Neural cell (in vitro differentiated cells): ENCODE data around the gene NHERF2. TPM values are rescaled to one million over a fixed set of nuclear protein-coding genes. Genes with fewer than 3 reads are reported as not detected.

ENCODE experiments used
- H2AFZ ChIP-seq: fragments of 200-600, 300-800 bp; sonication (generic), shearing (Covaris generic); 2 replicates; pipeline ENCODE4 v1.6.0; 2014; ENCODE audit warnings: low read depth, mild to moderate bottlenecking, antibody characterized with exemption, low read length, moderate library complexity
- H3F3A ChIP-seq: fragments of 200-600 bp; shearing (Covaris generic); 2 replicates; pipeline ENCODE4 v1.6.1; 2016; ENCODE audit warnings: mild to moderate bottlenecking, moderate library complexity, mixed read lengths, antibody characterized with exemption, low read length; ENCODE audit not compliant: insufficient read depth, poor library complexity, severe bottlenecking
- H3K27ac ChIP-seq: fragments of 200-600, 300-800 bp; sonication (generic), shearing (Covaris generic); 2 replicates; pipeline ENCODE4 v1.5.1; 2014; ENCODE audit warnings: mild to moderate bottlenecking, low read length, moderate library complexity
- H3K27me3 ChIP-seq: fragments of 300-800, 200-600 bp; sonication (generic), shearing (Covaris generic); 2 replicates; pipeline ENCODE4 v1.6.0; 2014; ENCODE audit warnings: mild to moderate bottlenecking, low read depth, low read length, moderate library complexity; ENCODE audit not compliant: insufficient read depth
- H3K36me3 ChIP-seq: fragments of 300-800, 200-600 bp; sonication (generic), shearing (Covaris generic); 2 replicates; pipeline ENCODE4 v1.5.1; 2014; ENCODE audit warnings: mild to moderate bottlenecking, antibody characterized with exemption, low read length, moderate library complexity; ENCODE audit not compliant: insufficient read depth
- H3K4me2 ChIP-seq: fragments of 300-800, 200-600 bp; sonication (generic), shearing (Covaris generic); 2 replicates; pipeline ENCODE4 v1.6.0; 2014; ENCODE audit warnings: mild to moderate bottlenecking, low read length
- H3K4me3 ChIP-seq: fragments of 300-800, 200-600 bp; sonication (generic), shearing (Covaris generic); 2 replicates; pipeline ENCODE4 v1.5.1; 2014; ENCODE audit warnings: mild to moderate bottlenecking, low read length, moderate library complexity
- H3K79me2 ChIP-seq: fragments of 200-600 bp; shearing (Covaris generic); replicated peaks from 2 replicates; pipeline ENCODE4 v1.6.0; 2014; ENCODE audit warnings: mild to moderate bottlenecking, low read length, moderate library complexity; ENCODE audit not compliant: insufficient read depth
- H3K9ac ChIP-seq: fragments of 300-800, 200-600 bp; sonication (generic), shearing (Covaris generic); 2 replicates; pipeline ENCODE4 v1.6.1; 2016; ENCODE audit warnings: mild to moderate bottlenecking, low read length, mixed read lengths
- H3K9me2 ChIP-seq: fragments of 200-600 bp; shearing (Covaris generic); 2 replicates; pipeline ENCODE4 v1.6.1; 2016; ENCODE audit warnings: mild to moderate bottlenecking, low read length, mixed read lengths; ENCODE audit not compliant: insufficient read depth
- H3K9me3 ChIP-seq: fragments of 200-600, 300-800 bp; sonication (generic), shearing (Covaris generic); 2 replicates; pipeline ENCODE4 v1.6.1; 2016; ENCODE audit warnings: mild to moderate bottlenecking, mixed run types, low read length, moderate library complexity, mixed read lengths
- H4K20me1 ChIP-seq: fragments of 200-600 bp; shearing (Covaris generic); 2 replicates; pipeline ENCODE4 v1.6.1; 2016; ENCODE audit warnings: mild to moderate bottlenecking, mixed run types; ENCODE audit not compliant: insufficient read depth
- EP300 ChIP-seq: fragments of 450-650 bp; conservative IDR thresholded peaks from 2 replicates; pipeline ENCODE4 v1.6.1; 2014; ENCODE audit warnings: antibody characterized with exemption, mild to moderate bottlenecking, moderate library complexity; ENCODE audit not compliant: poor library complexity, severe bottlenecking
- EZH2 ChIP-seq: fragments of 200-600, 300-800 bp; shearing (Covaris generic), sonication (generic); IDR thresholded peaks from 2 replicates; pipeline ENCODE4 v1.6.1; 2014; ENCODE audit warnings: antibody characterized with exemption, low read length, borderline replicate concordance, mild to moderate bottlenecking; ENCODE audit not compliant: insufficient read depth, poor library complexity, severe bottlenecking
- MXI1 ChIP-seq: fragments of 450-650 bp; conservative IDR thresholded peaks from 2 replicates; pipeline ENCODE4 v1.6.1; 2014; ENCODE audit warnings: antibody characterized with exemption, mild to moderate bottlenecking; ENCODE audit not compliant: poor library complexity, severe bottlenecking
- POLR2AphosphoS5 ChIP-seq: IDR thresholded peaks from 2 replicates; pipeline ENCODE4 v1.6.1; 2012
- TAF1 ChIP-seq: IDR thresholded peaks from 2 replicates; pipeline ENCODE4 v1.6.1; 2012; ENCODE audit warnings: low read depth
- polyA plus RNA-seq: library from polyadenylated mRNA; depleted of rRNA; stranded (reverse); fragments of >200 nt; gene quantifications from 2 replicates; pipeline ENCODE4 v1.2.3, GENCODE V29; 2014
- TF ChIP-seq, protein P1 (sequence below): fragments of 450-650 bp; IDR thresholded peaks from 2 replicates; pipeline ENCODE4 v1.5.1; 2014; ENCODE audit warnings: antibody characterized with exemption, mild to moderate bottlenecking, moderate library complexity; ENCODE audit not compliant: poor library complexity, severe bottlenecking
- TF ChIP-seq, protein P2 (sequence below): IDR thresholded peaks from 2 replicates; pipeline ENCODE4 v1.6.1; 2012; ENCODE audit warnings: borderline replicate concordance

The NHERF2 gene
- polyA plus RNA-seq, 1 donor from 2014 or later: 3.4 TPM

DNA sequence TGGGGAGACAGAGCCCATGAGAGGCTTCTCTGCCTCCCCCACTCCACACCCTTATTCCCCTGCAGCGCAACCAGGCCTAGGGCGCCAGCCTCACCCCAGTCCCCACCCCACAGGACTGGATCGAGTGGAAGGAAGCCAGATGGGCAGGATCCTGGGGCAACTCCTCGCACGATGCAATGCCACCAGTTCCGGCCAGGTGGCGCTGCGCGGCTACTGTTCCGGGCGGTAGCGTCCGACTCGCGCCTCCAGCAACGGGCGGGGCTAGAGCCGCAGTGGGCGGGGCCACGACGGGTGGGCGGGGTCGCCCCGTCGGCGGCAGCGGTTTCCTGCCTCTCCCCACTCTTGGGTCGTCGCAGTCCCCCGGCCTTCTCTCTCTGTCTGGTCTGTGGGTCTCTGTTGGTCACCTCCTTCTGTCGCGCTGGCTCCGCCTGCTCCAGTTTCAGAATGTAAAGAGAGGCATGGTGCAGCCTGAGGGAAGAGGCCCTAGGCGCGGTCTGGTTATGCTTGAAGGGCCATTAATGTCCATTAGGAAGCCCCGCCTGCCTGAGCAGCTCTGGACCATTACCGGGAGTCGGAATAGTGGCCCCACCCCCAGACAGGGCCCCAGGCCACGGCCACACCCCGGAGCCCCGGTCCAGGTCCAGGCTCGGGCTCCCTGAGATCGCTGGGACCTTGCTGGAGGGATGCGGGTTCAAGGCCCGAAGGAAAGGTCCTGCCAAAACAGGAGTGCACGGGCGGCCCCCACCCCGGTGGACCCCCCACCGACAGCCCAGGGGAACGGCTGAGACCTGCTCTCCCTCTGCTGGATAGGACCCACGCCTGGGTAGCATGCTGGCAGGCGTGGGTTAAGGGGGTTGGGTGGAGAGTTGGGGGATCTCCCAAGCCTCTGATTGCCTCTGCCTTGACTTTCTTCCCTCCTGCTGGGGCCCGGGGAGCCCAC, 3.3 kb upstream of the NHERF2 start (continued):
- TF ChIP-seq TAF1: no peak
- TF ChIP-seq EP300: no peak

DNA sequence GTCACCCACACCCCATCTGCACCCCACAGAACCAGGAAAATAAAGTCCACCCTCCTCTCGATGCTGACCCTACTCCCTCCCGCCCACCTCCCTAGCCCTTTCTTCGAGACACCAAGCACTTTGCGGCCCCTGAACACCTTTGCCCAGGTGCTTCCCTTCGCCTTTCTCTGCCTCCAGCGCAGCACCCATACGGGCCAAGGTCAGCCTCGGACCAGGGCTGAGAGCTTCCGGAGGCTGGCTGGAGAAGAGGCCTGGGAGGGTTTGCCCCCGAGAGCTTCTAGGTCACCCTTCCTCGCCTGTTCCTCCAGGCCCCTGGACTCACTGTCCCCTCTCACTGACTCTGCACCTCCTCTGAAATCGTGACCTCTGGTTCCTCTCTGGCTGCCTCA, 2.7 kb upstream of the NHERF2 start:
- Histone ChIP-seq H3K27me3 (peaks cover 51% of the 10 kb centered on the region), H3K4me2 (no peak overlapping the region), H3F3A (no peaks in the 10 kb centered on the region)

DNA sequence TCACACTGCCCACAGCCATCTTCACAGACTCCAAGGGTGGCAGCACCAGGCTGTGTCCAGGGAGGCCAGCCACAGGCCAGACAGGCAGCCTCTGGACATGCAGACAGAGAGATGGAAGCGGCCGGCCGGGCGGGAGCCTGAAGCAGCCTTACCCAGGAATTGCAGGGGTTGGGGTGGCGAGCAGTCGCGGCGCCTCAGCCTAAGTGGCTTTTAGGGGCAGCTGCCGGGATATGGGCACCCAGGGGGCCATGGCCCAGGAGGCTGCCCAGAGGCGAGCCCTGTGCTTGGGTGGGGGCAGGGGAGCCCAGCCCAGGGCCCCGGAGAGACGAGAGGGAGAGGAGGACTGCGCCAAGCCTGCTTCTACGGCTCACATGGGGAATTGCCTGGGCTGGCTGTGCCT, 1.5 kb upstream of the NHERF2 start:
- Histone ChIP-seq H3K9ac (no peak overlapping the region), H3K79me2 (no peaks in the 10 kb centered on the region), H3K9me2 (no peaks in the 10 kb centered on the region), H4K20me1 (no peaks in the 10 kb centered on the region), H3K27me3 (peaks cover 39% of the 10 kb centered on the region), H3K4me2 (no peak overlapping the region), H3K36me3 (no peaks in the 10 kb centered on the region), H3K27ac (no peak overlapping the region), H2AFZ (no peak overlapping the region), H3K9me3 (no peaks in the 10 kb centered on the region), H3F3A (no peaks in the 10 kb centered on the region), H3K4me3 (no peak overlapping the region)
- TF ChIP-seq, protein P1, sequence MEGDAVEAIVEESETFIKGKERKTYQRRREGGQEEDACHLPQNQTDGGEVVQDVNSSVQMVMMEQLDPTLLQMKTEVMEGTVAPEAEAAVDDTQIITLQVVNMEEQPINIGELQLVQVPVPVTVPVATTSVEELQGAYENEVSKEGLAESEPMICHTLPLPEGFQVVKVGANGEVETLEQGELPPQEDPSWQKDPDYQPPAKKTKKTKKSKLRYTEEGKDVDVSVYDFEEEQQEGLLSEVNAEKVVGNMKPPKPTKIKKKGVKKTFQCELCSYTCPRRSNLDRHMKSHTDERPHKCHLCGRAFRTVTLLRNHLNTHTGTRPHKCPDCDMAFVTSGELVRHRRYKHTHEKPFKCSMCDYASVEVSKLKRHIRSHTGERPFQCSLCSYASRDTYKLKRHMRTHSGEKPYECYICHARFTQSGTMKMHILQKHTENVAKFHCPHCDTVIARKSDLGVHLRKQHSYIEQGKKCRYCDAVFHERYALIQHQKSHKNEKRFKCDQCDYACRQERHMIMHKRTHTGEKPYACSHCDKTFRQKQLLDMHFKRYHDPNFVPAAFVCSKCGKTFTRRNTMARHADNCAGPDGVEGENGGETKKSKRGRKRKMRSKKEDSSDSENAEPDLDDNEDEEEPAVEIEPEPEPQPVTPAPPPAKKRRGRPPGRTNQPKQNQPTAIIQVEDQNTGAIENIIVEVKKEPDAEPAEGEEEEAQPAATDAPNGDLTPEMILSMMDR: no peak
- TF ChIP-seq EP300: no peak
- no peak for TF ChIP-seq EZH2
- TF ChIP-seq POLR2AphosphoS5: no peak
- TF ChIP-seq MXI1: no peak

More for the DNA sequence above, 2.7 kb upstream of the NHERF2 start:
- H3K9me3 ChIP-seq: no peaks in the 10 kb centered on the region
- TF ChIP-seq EZH2 (no peak), POLR2AphosphoS5 (no peak), TAF1 (no peak)
- TF ChIP-seq, protein P2, sequence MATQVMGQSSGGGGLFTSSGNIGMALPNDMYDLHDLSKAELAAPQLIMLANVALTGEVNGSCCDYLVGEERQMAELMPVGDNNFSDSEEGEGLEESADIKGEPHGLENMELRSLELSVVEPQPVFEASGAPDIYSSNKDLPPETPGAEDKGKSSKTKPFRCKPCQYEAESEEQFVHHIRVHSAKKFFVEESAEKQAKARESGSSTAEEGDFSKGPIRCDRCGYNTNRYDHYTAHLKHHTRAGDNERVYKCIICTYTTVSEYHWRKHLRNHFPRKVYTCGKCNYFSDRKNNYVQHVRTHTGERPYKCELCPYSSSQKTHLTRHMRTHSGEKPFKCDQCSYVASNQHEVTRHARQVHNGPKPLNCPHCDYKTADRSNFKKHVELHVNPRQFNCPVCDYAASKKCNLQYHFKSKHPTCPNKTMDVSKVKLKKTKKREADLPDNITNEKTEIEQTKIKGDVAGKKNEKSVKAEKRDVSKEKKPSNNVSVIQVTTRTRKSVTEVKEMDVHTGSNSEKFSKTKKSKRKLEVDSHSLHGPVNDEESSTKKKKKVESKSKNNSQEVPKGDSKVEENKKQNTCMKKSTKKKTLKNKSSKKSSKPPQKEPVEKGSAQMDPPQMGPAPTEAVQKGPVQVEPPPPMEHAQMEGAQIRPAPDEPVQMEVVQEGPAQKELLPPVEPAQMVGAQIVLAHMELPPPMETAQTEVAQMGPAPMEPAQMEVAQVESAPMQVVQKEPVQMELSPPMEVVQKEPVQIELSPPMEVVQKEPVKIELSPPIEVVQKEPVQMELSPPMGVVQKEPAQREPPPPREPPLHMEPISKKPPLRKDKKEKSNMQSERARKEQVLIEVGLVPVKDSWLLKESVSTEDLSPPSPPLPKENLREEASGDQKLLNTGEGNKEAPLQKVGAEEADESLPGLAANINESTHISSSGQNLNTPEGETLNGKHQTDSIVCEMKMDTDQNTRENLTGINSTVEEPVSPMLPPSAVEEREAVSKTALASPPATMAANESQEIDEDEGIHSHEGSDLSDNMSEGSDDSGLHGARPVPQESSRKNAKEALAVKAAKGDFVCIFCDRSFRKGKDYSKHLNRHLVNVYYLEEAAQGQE: no peak
- TF ChIP-seq, protein P1: no peak
- no peak overlapping the region for H3K9ac ChIP-seq
- H3K27ac ChIP-seq: no peak overlapping the region
- H3K9me2 ChIP-seq: no peaks in the 10 kb centered on the region
- H2AFZ ChIP-seq: no peak overlapping the region
- no peaks in the 10 kb centered on the region for H4K20me1 ChIP-seq
- H3K4me3 ChIP-seq: no peak overlapping the region
- H3K79me2 ChIP-seq: no peaks in the 10 kb centered on the region
- no peaks in the 10 kb centered on the region for H3K36me3 ChIP-seq
